Fibroblast of gingiva (primary cell): ENCODE results near the gene RAB37.

Source experiments
- DNase-seq: peaks from one replicate; pipeline ENCODE4 v3.0.0-alpha.2; 2011; ENCODE audit warnings: low read depth

Gene RAB37

GRCh38 chr17:74778960-74779359 is 41.9 kb downstream of the RAB37 start:
- no peak for DNase-seq

GRCh38 chr17:74779501-74779900 is 42.4 kb downstream of the RAB37 start:
- no peak for DNase-seq

- no peak for DNase-seq
Measured at GRCh38 chr17:74779948-74780400, 42.9 kb downstream of the RAB37 start.

DNA sequence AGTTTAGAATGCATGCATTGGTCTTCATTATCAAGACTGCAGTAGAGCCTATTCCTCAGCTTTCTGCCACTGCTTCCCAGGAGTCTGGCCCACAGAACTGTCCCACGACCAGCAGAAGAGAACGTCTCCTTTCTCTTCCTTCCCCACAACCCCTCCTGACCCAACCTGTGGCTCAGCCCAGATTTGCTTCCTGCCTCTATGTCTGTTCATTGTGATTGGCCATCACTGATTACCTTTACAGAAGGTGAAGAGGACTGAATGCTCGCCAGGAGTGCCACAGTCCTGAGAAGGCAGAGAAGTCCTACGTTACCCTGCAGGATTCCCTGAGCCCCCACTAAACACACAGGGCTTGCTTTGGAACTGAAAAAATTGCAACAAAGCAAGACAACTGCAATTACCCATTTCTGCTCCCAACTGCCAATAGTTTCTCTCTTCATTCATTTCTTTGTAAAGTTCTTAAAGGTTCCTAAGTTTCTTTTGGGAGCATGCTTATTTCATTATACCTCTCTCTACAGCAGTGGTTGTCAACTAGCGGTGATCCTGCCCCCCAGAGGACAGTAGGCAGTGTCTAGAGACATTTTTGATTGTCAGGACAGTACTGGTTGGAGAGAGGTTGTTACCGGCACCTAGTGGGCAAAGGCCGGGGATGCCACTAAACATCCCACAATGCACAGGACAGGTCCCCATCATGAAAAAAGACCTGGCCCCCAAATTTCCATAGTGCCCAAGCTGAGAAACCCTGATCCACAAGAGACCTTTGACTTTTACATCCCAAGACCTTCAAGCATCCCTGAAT is 43.6 kb downstream of the RAB37 start:
- DNase-seq = no peak

DNA sequence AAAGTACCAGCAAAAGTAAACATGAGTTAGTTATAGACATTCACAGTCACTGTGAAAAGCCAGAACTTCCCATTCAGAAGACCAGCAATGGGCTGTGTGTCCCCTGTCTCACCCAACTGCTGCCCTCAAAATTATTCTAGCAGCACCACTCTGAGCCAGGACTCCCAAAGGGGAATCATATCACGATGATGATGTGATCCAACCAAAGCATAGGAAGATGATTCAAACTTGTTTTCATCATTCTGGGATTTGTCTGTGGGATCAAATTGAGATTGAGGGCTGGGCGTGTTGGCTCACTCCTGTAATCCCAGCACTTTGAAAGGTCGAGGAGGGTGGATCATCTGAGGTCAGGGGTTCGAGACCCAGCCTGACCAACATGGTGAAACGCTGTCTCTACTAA is 45.5 kb downstream of the RAB37 start:
- no peak for DNase-seq

- DNase-seq = no peak
Measured at GRCh38 chr17:74784125-74784810, 47.2 kb downstream of the RAB37 start.

DNA sequence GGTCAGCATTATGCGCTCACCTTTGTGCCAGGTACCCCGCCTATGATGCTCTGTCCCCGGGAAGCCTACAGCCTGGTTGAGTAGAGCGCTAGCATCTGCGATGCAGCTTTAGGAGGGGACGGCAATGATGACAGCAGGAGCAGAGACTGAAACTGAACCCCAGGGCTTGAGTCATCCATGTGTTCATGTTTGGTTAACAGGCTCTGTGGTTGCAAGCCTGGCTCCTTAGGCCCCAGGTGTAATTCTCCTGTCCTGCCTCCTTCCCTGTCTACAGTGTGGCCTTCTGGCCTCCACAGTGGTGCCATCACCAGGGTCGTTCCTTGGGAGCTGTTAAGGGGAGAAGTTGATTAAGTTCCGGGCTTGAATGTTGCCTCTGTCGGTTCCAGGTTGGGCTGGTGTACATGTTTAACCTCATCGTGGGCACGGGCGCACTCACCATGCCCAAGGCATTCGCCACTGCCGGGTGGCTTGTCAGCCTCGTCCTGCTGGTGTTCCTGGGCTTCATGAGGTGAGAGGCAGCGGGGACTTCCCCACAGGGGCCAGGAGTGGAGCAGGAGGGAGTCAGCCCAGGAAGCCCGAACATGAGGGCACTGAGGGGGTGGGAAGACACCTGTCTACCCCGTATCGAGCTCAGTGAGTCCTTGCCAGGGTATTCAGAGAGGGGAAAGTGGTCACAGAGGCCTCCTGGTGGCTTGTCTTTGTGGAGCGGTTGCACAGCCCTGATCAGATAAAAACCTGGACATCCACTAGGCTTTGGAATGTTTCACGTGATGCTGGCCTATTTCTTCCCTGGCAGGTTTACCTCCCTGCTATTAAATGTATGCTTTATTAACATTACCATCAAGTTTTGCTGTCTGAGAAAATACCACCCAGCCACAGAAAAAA is 48.3 kb downstream of the RAB37 start:
- DNase-seq = no peak

- no peak for DNase-seq
Measured at GRCh38 chr17:74785981-74786360, 48.9 kb downstream of the RAB37 start.

DNA sequence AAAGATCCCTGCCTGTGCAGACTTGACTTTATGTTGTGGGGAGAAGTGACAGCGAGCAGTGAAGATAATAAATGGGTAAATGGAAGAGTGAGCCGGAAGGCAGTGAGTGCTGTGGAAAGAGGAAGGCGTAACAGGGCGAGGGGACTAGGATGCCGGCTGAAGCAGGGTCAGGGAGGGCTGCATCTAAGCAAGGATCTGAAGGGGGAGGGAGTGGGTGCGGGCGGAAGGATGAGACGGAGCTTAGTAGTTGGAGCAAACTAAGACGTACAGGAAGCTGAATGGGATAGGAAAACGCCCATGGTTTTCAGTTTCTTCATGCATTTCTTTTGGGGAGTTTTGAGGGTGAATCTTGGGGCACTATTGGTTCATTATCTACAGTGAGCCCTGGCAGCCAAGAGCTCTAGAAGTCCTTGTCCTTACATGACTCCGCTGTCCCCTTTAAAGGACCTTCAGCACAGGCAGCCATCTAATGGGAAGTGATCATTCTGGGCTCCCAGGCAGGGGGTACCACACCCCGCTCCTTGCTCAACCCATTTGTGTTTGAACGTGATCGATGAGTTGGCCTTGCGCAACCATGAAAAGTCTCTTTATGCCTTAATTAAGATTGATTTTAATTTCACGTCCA is 49.5 kb downstream of the RAB37 start:
- DNase-seq = no peak

GRCh38 chr17:74790161-74791058 is 53.4 kb downstream of the RAB37 start:
- no peak for DNase-seq

GRCh38 chr17:74792586-74793105 is 55.6 kb downstream of the RAB37 start:
- DNase-seq = no peak

DNA sequence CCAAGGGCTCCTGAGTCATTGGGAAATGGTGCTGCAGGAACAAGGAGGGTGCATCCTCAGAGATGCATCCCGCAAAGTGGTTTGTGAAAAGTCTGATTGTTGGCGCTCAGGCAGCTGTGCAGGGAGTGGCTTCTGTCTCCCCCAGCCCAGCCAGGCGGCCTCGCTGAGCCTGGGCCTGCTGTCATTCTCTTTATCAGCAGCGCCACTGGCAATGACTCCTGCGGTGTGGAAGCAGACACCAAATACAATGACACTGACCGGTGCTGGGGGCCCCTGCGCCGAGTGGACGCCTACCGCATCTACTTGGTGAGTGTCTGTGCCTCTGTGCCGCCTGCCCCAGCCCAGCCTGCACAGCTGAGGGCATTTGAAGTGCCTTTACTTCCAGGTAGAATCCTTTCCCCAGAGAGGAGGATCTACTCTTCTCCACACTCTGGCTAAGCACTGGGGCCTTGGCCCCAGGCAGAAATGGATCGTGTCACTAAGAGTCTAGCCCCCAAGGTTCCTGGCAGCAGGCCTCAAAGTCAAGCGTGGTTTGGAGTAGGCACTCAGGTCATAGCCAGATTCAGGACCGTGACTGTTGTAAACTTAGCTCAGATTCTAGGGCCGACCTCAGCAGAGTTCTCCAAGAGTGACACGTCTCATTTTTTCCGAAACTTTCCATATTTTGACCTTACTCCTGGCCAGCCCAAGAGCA is 58.4 kb downstream of the RAB37 start:
- no peak for DNase-seq

DNA sequence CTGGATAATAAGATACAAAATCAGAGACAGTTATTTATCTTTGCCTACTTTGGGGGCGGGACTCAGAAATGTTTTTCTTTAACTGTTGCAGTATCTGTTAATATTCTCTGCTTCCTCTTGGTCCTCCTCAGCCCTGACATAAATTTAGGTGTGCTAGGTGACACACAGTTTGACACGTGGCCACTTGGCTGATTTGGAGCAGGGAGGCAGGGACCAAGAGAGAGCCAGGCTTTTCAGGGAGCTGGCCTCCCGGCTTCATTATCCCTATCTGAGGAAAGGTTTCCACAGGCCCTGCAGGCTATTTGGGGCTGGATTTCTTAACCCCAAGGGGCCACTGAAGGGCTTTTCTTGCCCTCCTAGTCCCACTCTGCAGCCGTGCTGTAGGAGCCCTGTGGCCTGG is 59.2 kb downstream of the RAB37 start:
- no peak for DNase-seq

DNA sequence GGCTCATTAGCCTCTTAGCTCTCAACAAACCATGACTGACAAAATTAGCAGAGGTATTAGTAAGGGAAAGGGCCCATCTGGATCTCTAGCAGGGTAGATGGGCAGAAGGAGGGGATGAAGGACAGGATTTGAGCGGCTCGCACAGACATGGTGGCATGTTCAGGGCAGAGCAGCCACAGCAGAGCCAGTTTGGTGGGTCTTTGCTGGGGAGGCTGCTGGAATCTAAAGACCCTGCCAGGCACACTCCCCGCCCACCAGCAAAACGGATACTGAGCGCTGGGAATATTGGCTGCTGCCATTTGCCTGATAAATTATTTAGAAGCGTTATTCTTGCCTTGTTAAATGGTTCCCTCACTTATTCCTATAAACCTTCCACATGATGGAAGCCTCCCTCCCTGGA is 59.8 kb downstream of the RAB37 start:
- DNase-seq = no peak
